GM18870 (cell line): ENCODE measurements around the gene XKR8.

Source experiments
- ATAC-seq: cut with Tn5 transposase; IDR thresholded peaks from one replicate; pipeline ENCODE4 v1.9.1; 2021; ENCODE audit warnings: moderate library complexity; ENCODE audit not compliant: unreplicated experiment

The XKR8 gene

DNA sequence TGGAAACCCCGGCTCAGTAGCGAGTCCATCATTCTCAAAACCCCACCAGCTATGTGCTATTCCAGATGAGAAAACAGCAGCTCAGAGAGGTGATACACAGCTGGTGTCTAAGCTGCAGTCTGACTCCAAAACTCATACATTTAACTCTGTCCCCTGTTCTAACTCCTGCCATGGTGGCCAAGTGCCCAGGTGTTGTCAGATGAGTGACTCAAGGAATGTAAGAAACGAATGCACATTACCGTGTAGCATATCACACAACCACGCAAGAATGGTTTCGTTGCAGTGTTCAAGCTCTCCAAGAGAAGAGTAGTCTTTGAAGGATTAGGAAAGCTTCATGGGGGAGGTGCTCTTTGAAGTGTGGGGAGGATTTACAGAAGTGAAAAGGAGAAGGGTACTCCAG lies 4.7 kb upstream of the XKR8 start:
- no peak for ATAC-seq

DNA sequence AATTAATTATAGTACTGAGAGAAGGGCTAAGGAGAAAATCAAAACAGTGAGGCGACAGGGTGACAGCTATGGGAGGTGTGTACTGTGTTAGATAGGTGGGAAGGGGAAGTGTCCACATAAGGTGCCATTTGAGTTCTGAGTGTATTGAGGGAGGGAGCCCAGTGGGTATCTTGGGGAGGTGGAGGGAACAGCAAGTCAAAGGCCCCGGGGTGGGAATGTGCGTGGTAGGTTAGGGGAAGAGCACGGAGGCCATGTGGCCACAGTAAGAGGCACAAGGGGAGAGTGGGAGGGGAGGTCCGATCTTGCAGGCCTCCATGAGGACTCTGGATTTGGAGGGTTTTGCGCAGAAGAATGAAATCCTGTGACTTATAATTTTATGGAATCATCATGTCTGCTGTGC lies 3.0 kb upstream of the XKR8 start:
- ATAC-seq = no peak

GRCh38 chr1:27957655-27958054 lies 2.1 kb upstream of the XKR8 start:
- no peak for ATAC-seq

GRCh38 chr1:27958513-27958912 lies 1.3 kb upstream of the XKR8 start:
- ATAC-seq = no peak

- ATAC-seq = no peak
Observed at GRCh38 chr1:27960762-27961645, 1.2 kb downstream of the XKR8 start.

- ATAC-seq = no peak
Observed at GRCh38 chr1:27961646-27962221, 2.0 kb downstream of the XKR8 start.

GRCh38 chr1:27963393-27963792 lies 3.6 kb downstream of the XKR8 start:
- ATAC-seq = no peak

- no peak for ATAC-seq
Observed at GRCh38 chr1:27966402-27967105, 6.8 kb downstream of the XKR8 start.

GRCh38 chr1:27967106-27967883 lies 7.5 kb downstream of the XKR8 start:
- ATAC-seq = no peak

DNA sequence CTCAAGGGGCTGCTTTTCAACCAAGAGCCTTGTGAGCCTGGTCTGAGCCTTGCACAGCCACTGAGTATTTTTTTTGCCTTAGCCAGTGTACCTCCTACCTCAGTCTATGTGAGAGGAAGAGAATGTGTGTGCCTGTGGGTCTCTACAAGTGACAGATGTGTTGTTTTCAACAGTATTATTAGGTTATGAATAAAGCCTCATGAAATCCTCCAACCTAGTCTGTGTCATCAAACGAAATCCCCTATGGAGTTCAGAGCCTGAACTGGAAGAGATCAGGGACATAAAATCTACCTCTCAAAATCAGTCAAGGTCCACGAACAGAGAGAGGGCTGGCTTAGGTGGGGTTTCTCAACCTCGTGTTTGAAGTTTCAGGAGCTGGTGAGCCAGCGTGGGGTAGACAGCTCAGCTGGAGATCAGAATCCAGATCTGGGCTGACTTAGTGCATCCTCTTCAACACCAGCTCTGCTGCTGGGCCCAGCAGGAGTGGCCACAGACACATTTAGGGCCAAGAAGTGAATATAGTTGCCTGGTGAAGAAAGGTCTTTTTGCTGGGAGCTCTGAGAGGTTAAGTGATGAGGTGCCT lies 8.2 kb downstream of the XKR8 start:
- ATAC-seq = no peak

DNA sequence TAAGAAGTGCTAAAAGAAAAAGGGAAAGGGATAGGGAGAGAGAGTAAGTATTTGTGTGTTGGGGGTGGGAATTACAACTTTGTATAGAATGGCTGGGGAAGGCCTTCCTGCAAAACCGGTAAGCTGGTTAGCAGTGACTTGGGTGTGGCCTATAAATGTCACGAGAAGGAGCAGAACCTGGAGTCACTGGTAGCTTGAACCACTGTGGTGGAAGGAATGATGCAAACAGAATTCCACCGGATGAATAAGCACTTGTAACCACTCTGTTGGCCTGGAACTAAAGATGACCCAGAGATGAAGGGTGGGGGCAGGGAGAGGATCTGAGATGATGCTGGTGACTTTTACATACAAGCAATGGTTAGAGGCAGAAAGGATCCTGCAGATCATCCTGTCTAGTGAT lies 8.9 kb downstream of the XKR8 start:
- no peak for ATAC-seq

- ATAC-seq = no peak
Observed at GRCh38 chr1:27970401-27970800, 10.6 kb downstream of the XKR8 start.

GRCh38 chr1:27971674-27972073 lies 11.9 kb downstream of the XKR8 start:
- no peak for ATAC-seq

DNA sequence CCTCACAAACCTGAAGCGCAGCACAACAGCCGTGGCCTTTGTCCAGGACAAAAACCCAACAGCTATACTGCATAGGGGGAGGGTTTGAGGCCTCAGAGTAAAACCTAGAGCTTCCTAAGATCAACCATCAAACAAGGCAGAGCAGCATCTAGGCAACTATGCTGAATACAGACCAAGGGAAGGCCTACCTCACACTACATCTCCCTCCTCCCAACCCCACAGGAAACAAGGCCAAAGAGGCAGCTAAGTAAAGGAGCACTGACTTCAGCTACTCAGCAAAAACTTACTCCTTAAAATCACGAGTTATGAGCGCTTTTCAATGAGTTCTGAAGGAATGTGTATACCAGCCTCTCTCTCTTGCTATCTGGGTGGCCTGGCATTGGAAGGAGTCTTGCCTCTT lies 12.4 kb downstream of the XKR8 start:
- ATAC-seq = no peak

DNA sequence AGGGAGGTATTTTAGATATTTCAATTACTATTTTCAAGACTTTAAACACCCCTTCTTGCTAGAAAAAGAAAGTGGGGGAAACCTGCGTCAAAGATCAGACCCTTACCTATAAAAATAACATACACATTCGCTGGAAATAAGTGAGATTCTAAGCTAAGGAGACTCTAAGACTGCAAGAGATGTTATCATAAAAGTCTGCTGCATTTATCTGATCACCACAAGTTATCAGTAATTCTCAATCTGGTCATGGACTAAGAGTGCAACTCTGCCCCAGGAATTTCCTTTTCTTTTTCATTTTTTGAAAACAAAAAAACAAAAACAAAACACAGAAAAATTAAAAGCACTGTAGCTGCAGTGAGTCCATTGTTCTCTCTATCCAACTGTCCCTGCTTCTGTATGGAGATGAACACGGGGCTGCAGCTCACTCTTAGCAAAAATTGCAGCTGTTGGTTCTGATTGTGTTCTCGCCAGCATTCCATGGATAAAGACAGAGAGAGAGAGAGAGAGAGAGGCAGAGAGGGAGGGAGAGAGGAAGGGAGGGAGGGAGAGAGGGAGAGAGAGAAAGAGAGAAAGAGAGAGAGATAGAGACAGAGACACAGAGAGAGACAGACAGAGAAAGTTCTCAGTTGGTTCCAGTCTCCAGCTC lies 14.1 kb downstream of the XKR8 start:
- no peak for ATAC-seq

GRCh38 chr1:27974417-27974781 lies 14.6 kb downstream of the XKR8 start:
- no peak for ATAC-seq

DNA sequence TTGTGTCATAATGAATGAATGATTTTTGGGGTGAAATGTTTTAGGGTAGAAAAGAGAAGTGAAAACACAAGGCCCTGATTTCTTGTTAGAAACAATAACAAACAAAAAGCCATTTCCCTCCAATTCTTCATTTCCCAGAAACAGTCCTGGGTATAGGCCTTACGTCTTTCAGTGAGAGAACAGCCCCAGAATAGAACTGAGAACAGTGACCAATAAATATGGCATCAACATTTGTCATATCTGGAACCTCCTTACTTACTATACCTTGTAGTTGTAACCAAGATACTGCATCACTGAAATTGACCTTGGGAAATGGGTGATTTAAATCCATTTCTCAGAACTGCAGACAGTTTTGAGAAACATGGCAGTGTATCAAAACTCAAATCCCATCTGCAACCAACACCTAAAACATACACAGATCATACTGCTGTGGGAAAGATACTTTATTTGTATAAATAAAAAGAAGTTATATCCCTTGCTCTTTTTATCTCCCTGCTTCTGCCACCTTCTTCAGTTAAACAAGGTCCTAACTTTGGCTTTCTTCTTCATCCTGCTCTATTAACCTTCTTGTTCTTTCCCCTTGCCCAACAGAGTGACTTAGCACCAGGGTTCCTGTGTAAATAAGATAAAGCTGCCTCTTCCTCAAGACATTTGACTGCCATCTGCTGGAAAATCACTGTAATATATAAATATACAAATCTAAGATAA lies 19.5 kb downstream of the XKR8 start:
- no peak for ATAC-seq

DNA sequence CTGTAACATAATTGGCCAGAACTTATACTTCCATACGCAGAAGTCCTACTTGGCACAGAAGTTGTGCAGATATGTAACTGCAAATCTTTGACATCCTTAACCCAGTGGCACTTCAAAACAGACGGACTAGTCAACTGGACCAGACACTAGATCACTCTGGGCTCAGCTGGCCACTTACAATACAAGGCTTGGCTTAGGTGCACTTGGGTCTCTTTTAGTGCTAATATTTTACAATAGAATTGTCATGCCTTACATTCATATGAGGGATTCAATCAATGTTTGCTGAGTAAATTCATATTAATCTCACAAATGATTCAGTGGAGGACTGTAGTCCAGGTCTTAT lies 20.1 kb downstream of the XKR8 start:
- ATAC-seq = no peak

DNA sequence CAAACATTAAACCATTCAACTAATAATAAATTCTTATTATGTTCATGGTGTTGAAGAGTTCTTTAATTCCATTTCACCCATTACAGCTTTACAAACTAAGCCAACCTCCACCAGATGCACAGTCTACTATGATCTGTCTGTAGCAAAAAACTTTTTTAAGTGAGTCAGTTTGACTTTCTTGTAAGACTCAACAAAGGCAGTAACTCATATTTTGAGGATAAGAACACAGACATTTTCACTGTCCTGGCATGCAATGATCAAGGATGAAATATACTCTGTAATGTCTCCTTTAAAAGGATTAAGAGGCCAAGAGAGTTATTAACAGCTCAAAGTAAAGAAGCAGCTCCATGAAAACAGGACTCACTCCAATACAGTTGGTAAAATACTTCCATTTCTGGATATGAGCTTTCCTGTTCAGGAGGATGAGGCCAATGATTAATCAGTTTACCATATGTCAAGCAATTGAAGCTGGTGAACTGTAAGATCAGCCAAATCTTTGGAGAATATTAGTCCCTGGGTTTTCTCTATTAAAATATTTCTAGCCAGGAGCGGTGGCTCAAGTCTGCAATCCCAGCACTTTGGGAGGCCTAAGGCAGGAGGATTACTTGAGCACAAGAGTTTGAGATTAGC lies 20.6 kb downstream of the XKR8 start:
- no peak for ATAC-seq

DNA sequence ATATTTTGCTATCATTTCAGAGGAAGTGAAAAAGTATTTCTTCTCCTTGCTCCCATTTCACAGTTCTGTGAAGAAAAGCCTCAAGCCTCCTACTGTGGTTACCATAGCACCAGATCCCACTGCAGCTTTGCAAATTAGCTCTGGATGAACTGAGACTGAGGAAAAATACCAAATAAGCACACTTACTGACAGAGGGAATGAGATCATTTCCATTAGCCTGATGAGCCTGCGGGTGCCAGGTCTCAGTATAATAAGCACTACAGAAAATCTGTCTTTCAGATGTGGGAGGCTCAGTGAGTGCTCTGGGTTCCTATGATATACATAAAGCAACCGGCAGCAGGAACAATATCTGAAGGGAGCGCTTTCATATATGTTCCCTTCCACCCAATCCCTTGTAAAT lies 21.4 kb downstream of the XKR8 start:
- ATAC-seq = no peak
